Measurements from ENCODE around the gene POLE.

Gene POLE

GRCh38 chr12:132624910-132625630, 62.1 kb downstream of the POLE start (continued):
- no peak for TF ChIP-seq TSHZ1 (tag by site-specific recombination; IDR thresholded peaks at IDR 0.05; ENCODE audit: borderline replicate concordance)
- TF ChIP-seq ZNF76 (tag by site-specific recombination; IDR thresholded peaks at IDR 0.05; ENCODE audit: borderline replicate concordance, low read depth) = no peak
- TF ChIP-seq ZNF416 (tag by site-specific recombination; IDR thresholded peaks at IDR 0.05) = no peak
- no peak for TF ChIP-seq ZNF362 (tag by site-specific recombination; IDR thresholded peaks at IDR 0.05)
- no peak for TF ChIP-seq TCF7L2 (IDR thresholded peaks at IDR 0.05; ENCODE audit: borderline replicate concordance, low read depth, low read length)
- no peak for TF ChIP-seq RBAK (tag by site-specific recombination; IDR thresholded peaks at IDR 0.05)
- no peak for TF ChIP-seq REST (tag by site-specific recombination; IDR thresholded peaks at IDR 0.05)
- no peak for TF ChIP-seq SCRT1 (tag by site-specific recombination; IDR thresholded peaks at IDR 0.05; ENCODE audit: borderline replicate concordance)
- TF ChIP-seq ZNF610 (tag by site-specific recombination; IDR thresholded peaks at IDR 0.05; ENCODE audit: borderline replicate concordance) = no peak
- no peak for TF ChIP-seq SP3 (tag by site-specific recombination; IDR thresholded peaks at IDR 0.05)
- TF ChIP-seq ZNF560 (tag by site-specific recombination; IDR thresholded peaks at IDR 0.05; ENCODE audit: borderline replicate concordance) = no peak
- no peak for TF ChIP-seq ZNF169 (tag by site-specific recombination; IDR thresholded peaks at IDR 0.05)
- TF ChIP-seq ZNF133 (tag by site-specific recombination; IDR thresholded peaks at IDR 0.05) = no peak
- TF ChIP-seq ZNF266 (tag by site-specific recombination; IDR thresholded peaks at IDR 0.05; ENCODE audit: low read depth) = no peak
- no peak for TF ChIP-seq PATZ1 (tag by site-specific recombination; IDR thresholded peaks at IDR 0.05)
- TF ChIP-seq ZNF629 (tag by site-specific recombination; IDR thresholded peaks at IDR 0.05) = no peak
- no peak for TF ChIP-seq ZSCAN23 (tag by site-specific recombination; IDR thresholded peaks at IDR 0.05)

All from HEK293 (cell line).